Small intestine (tissue), 7 donors: ENCODE data around the gene GTPBP1. TPM values are rescaled to one million over a fixed set of nuclear protein-coding genes. Genes with fewer than 3 reads are reported as not detected.
A peak's percentile ranks its signal among the peaks of the same experiment; 100 is the strongest.

ENCODE experiments used
- DNase-seq, 2 donors: peaks; one replicate each; pipeline versions ENCODE4 v3.0.0 to v3.0.0-alpha.2; 2013
- FAIRE-seq: peaks from 2 replicates; lab custom pipeline; 2012; peaks lifted over from hg19 to GRCh38; lab: Jason Lieb, UNC
- H3K27ac ChIP-seq, 3 donors: one replicate each; pipeline ENCODE4 v1.5.1; 2013; ENCODE audit warnings: low read length in 2 of 3, mild to moderate bottlenecking in 2 of 3, control low read depth in 1 of 3, inconsistent platforms in 1 of 3, low read depth in 1 of 3, moderate library complexity in 1 of 3
- H3K27me3 ChIP-seq, 3 donors: one replicate each; pipeline ENCODE4 v1.6.1; 2013; ENCODE audit warnings: low read length in 3 of 3, inconsistent platforms in 1 of 3; ENCODE audit not compliant: control insufficient read depth in 3 of 3, insufficient read depth in 3 of 3
- H3K36me3 ChIP-seq, 3 donors: one replicate each; pipeline ENCODE4 v1.6.1; 2013; ENCODE audit warnings: low read length in 3 of 3, inconsistent platforms in 1 of 3, low read depth in 1 of 3, mild to moderate bottlenecking in 1 of 3, moderate library complexity in 1 of 3; ENCODE audit not compliant: control insufficient read depth in 3 of 3, insufficient read depth in 2 of 3
- H3K4me1 ChIP-seq, 3 donors: one replicate each; pipeline ENCODE4 v1.6.1; 2013; ENCODE audit warnings: low read length in 2 of 3, inconsistent platforms in 1 of 3, low read depth in 1 of 3, mild to moderate bottlenecking in 1 of 3, moderate library complexity in 1 of 3; ENCODE audit not compliant: control insufficient read depth in 3 of 3, insufficient read depth in 2 of 3
- H3K4me3 ChIP-seq, 3 donors: one replicate each; pipeline ENCODE4 v1.5.1; 2013; ENCODE audit warnings: low read length in 3 of 3, control low read depth in 1 of 3, inconsistent platforms in 1 of 3, low read depth in 1 of 3, mild to moderate bottlenecking in 1 of 3, moderate library complexity in 1 of 3
- H3K9me3 ChIP-seq, 2 donors: one replicate each; pipeline ENCODE4 v1.6.1; 2013; ENCODE audit warnings: low read depth in 1 of 2, low read length in 1 of 2; ENCODE audit not compliant: control insufficient read depth in 2 of 2, insufficient read depth in 1 of 2
- WGBS, 3 donors: extraction: QIAGEN DNeasy Blood & Tissue Kit; methylation state at CpG; one replicate each; pipeline ENCODE4 v1.1.7; 2013; 5-methylcytosine and 5-hydroxymethylcytosine counted together
- polyA plus RNA-seq, 4 donors: library from polyadenylated mRNA; stranded (reverse) in 3 of 4; unstranded in 1 of 4; fragments of 200-250 nt in 3 of 4; fragments of 120-200 nt in 1 of 4; gene quantifications; one replicate each; pipeline versions ENCODE4 v1.2.1 to v1.2.3, GENCODE V29; 2013
- donor health status: healthy with polysubstance abuse.
- donor health status: control.
- donor health status: control.
- donor health status: Bipolar disorder and iron deficiency.
- donor health status: healthy.

GTPBP1 gene
- polyA plus RNA-seq, 4 donors: 13.0 to 60.5 (median 24.0) TPM

GRCh38 chr22:38699143-38699542 is 6.6 kb upstream of the GTPBP1 start:
- peaks cover 8 to 47% (median 13%) of the 10 kb centered on the region in 3 donors for H3K4me1 ChIP-seq
- H3K9me3 ChIP-seq: no peaks in the 10 kb centered on the region
- WGBS, 3 donors: 18 to 38% (median 33%) methylated on average over 5 of the region's 5 CpGs
- H3K27ac ChIP-seq: peak overlapping the region; percentile 72 to 99 (median 91)
- H3K4me3 ChIP-seq: peak overlapping the region; percentile 26 to 79 (median 55)
- H3K27me3 ChIP-seq: no peaks in the 10 kb centered on the region
- peaks cover 0 to 14% (median 0%) of the 10 kb centered on the region in 3 donors for H3K36me3 ChIP-seq
- DNase-seq (peak; percentile 20 to 49), FAIRE-seq (no peak)

- WGBS, 3 donors: 8 to 32% (median 30%) methylated on average over 6 of the region's 6 CpGs
- DNase-seq (peak; percentile 44 to 69), FAIRE-seq (no peak)
- H3K36me3 ChIP-seq: peaks cover 0 to 14% (median 0%) of the 10 kb centered on the region in 3 donors
- peaks cover 10 to 48% (median 13%) of the 10 kb centered on the region in 3 donors for H3K4me1 ChIP-seq
- H3K27me3 ChIP-seq: no peaks in the 10 kb centered on the region
- H3K4me3 ChIP-seq: peak overlapping the region; percentile 24 to 79 (median 55)
- peak overlapping the region; percentile 72 to 99 (median 91) for H3K27ac ChIP-seq
- H3K9me3 ChIP-seq: no peaks in the 10 kb centered on the region
Observed at GRCh38 chr22:38699784-38700183, 6.0 kb upstream of the GTPBP1 start.

- WGBS, 3 donors: 0 to 1% (median 1%) methylated on average over 34 to 57 of the region's 57 CpGs
- FAIRE-seq: no peak
- peaks cover 11 to 48% (median 13%) of the 10 kb centered on the region in 3 donors for H3K4me1 ChIP-seq
Observed at GRCh38 chr22:38700270-38700788, 5.4 kb upstream of the GTPBP1 start.

GRCh38 chr22:38700789-38701628 is 4.7 kb upstream of the GTPBP1 start, which contains the start of gene JOSD1:
Gene JOSD1 (minus strand): TSS chr22:38700943. CDS start chr22:38699987, 956 bp downstream.
- no peak for FAIRE-seq
- peaks cover 11 to 41% (median 13%) of the 10 kb centered on the region in 3 donors for H3K4me1 ChIP-seq
- DNase-seq: peak; percentile 95 to 99
- no peaks in the 10 kb centered on the region for H3K27me3 ChIP-seq
- WGBS, 3 donors: 0 to 1% (median 1%) methylated on average over 65 to 94 of the region's 94 CpGs
- H3K36me3 ChIP-seq: peaks cover 0 to 8% (median 0%) of the 10 kb centered on the region in 3 donors
- H3K9me3 ChIP-seq: no peaks in the 10 kb centered on the region
- H3K4me3 ChIP-seq: peak within 1 kb of the TSS; percentile 74 to 79 (median 77)
- H3K27ac ChIP-seq: peak within 1 kb of the TSS; percentile 93 to 99 (median 97)

More at GRCh38 chr22:38700270-38700788, 5.4 kb upstream of the GTPBP1 start:
- H3K27me3 ChIP-seq: no peaks in the 10 kb centered on the region
- H3K27ac ChIP-seq: peak overlapping the region; percentile 91 to 99 (median 97)
- peak overlapping the region; percentile 55 to 79 (median 77) for H3K4me3 ChIP-seq
- DNase-seq: peak in 1 of 2 donors; percentile 71
- no peaks in the 10 kb centered on the region for H3K9me3 ChIP-seq
- H3K36me3 ChIP-seq: peaks cover 0 to 14% (median 0%) of the 10 kb centered on the region in 3 donors

- 5 to 11% (median 11%) methylated on average over 10 of the region's 10 CpGs for WGBS, 3 donors
- no peak for FAIRE-seq
Observed at GRCh38 chr22:38704654-38705234, 1.0 kb upstream of the GTPBP1 start.

GRCh38 chr22:38706101-38706900 is 557 bp downstream of the GTPBP1 start:
- 0 to 1% (median 1%) methylated on average over 53 to 80 of the region's 80 CpGs for WGBS, 3 donors
- FAIRE-seq: no peak
- peaks cover 5 to 37% (median 12%) of the 10 kb centered on the region in 3 donors for H3K4me1 ChIP-seq
- H3K27me3 ChIP-seq: no peaks in the 10 kb centered on the region
- H3K4me3 ChIP-seq: peak overlapping the region; percentile 92 to 96 (median 92)
- peaks cover 0 to 11% (median 5%) of the 10 kb centered on the region in 3 donors for H3K36me3 ChIP-seq
- no peaks in the 10 kb centered on the region for H3K9me3 ChIP-seq
- peak overlapping the region; percentile 88 to 95 (median 95) for H3K27ac ChIP-seq
- DNase-seq: peak; percentile 66 to 84

More at GRCh38 chr22:38704654-38705234, 1.0 kb upstream of the GTPBP1 start:
- peaks cover 5 to 38% (median 12%) of the 10 kb centered on the region in 3 donors for H3K4me1 ChIP-seq
- peak in 1 of 2 donors; percentile 21 for DNase-seq
- peak overlapping the region; percentile 34 to 92 (median 90) for H3K27ac ChIP-seq
- H3K27me3 ChIP-seq: no peaks in the 10 kb centered on the region
- peak overlapping the region in 2 of 3 donors; percentile 16 to 27 for H3K4me3 ChIP-seq
- peaks cover 0 to 11% (median 4%) of the 10 kb centered on the region in 3 donors for H3K36me3 ChIP-seq
- no peaks in the 10 kb centered on the region for H3K9me3 ChIP-seq

GRCh38 chr22:38706901-38707195 is 1.1 kb downstream of the GTPBP1 start:
- H3K9me3 ChIP-seq: no peaks in the 10 kb centered on the region
- WGBS, 3 donors: 0 to 1% (median 1%) methylated on average over 4 of the region's 4 CpGs
- DNase-seq (no peak), FAIRE-seq (no peak)
- peak overlapping the region; percentile 92 to 96 (median 92) for H3K4me3 ChIP-seq
- H3K4me1 ChIP-seq: peaks cover 5 to 33% (median 10%) of the 10 kb centered on the region in 3 donors
- no peaks in the 10 kb centered on the region for H3K27me3 ChIP-seq
- H3K36me3 ChIP-seq: peaks cover 0 to 16% (median 5%) of the 10 kb centered on the region in 3 donors
- peak overlapping the region; percentile 88 to 95 (median 95) for H3K27ac ChIP-seq
